IMR-90 (cell line): ENCODE measurements around the gene ELAVL4. TPM values are rescaled to one million over a fixed set of nuclear protein-coding genes. Genes with fewer than 3 reads are reported as not detected.

Experiments used
- ATAC-seq: fragments of 200-7000 bp; cut with Tn5 transposase; 2 replicates; pipeline ENCODE4 v1.9.1; 2020; ENCODE audit warnings: low read depth, mild to moderate bottlenecking, moderate library complexity
- BruUV-seq: library from RNA; stranded (reverse); fragments of 400-500 nt; replicated peaks from 2 replicates; lab custom pipeline; 2021; lab: Mats Ljungman, UMichigan
- CTCF ChIA-PET: fragments of 300-600 bp; formaldehyde crosslinking; extraction: SDS; loops from one replicate; lab custom pipeline; 2021; ENCODE audit warnings: antibody characterized with exemption; lab: Yijun Ruan, JAX
- POLR2A ChIA-PET: fragments of 300-600 bp; sonication (Branson Sonifier 250); formaldehyde crosslinking; loops from one replicate; lab custom pipeline; 2022; ENCODE audit warnings: antibody characterized with exemption; ENCODE audit not compliant: unreplicated experiment; lab: Charles Lee
- DNase-seq: peaks from one replicate; pipeline ENCODE4 v3.0.0; 2013
- H2AFZ ChIP-seq: replicated peaks from 2 replicates; pipeline ENCODE3; 2013; ENCODE audit warnings: low read length, mild to moderate bottlenecking; ENCODE audit not compliant: poor library complexity
- H2AK5ac ChIP-seq: 2 replicates; pipeline ENCODE4 v1.6.1; 2013; ENCODE audit warnings: low read depth, low read length, inconsistent platforms
- H2AK9ac ChIP-seq: replicated peaks from 2 replicates; pipeline ENCODE3; 2013; ENCODE audit warnings: mild to moderate bottlenecking, low read depth, low read length, moderate library complexity; ENCODE audit not compliant: poor library complexity
- H2BK120ac ChIP-seq: 2 replicates; pipeline ENCODE4 v1.6.1; 2013; ENCODE audit warnings: low read depth, low read length, inconsistent platforms
- H2BK15ac ChIP-seq: 3 replicates; pipeline ENCODE4 v1.6.1; 2013; ENCODE audit warnings: low read depth, low read length, inconsistent platforms
- H2BK20ac ChIP-seq: 2 replicates; pipeline ENCODE4 v1.6.1; 2013; ENCODE audit warnings: low read depth, mild to moderate bottlenecking, inconsistent platforms, low read length, moderate library complexity
- H2BK5ac ChIP-seq: 2 replicates; pipeline ENCODE4 v1.6.1; 2013; ENCODE audit warnings: mild to moderate bottlenecking, low read depth, low read length, inconsistent platforms; ENCODE audit not compliant: poor library complexity, severe bottlenecking
- H3K14ac ChIP-seq: replicated peaks from 2 replicates; pipeline ENCODE4 v1.6.1; 2013; ENCODE audit warnings: low read depth, low read length, inconsistent platforms
- H3K18ac ChIP-seq: 2 replicates; pipeline ENCODE4 v1.6.1; 2013; ENCODE audit warnings: low read depth, low read length, control low read depth
- H3K23ac ChIP-seq: 2 replicates; pipeline ENCODE4 v1.6.1; 2013; ENCODE audit warnings: low read depth, low read length, inconsistent platforms
- H3K27ac ChIP-seq: 2 replicates; pipeline ENCODE4 v1.5.1; 2013; ENCODE audit warnings: mild to moderate bottlenecking, control low read depth, low read length; ENCODE audit not compliant: insufficient read depth
- H3K27me3 ChIP-seq: 2 replicates; pipeline ENCODE4 v1.6.1; 2013; ENCODE audit warnings: low read length; ENCODE audit not compliant: control insufficient read depth, insufficient read depth
- H3K36me3 ChIP-seq: 2 replicates; pipeline ENCODE4 v1.6.1; 2013; ENCODE audit warnings: low read length, mixed read lengths; ENCODE audit not compliant: control insufficient read depth, insufficient read depth
- H3K4ac ChIP-seq: 2 replicates; pipeline ENCODE4 v1.6.1; 2013; ENCODE audit warnings: low read depth, low read length, inconsistent platforms
- H3K4me1 ChIP-seq: 2 replicates; pipeline ENCODE4 v1.6.1; 2013; ENCODE audit warnings: low read length, mixed read lengths; ENCODE audit not compliant: control insufficient read depth, insufficient read depth
- H3K4me2 ChIP-seq: 2 replicates; pipeline ENCODE4 v1.6.1; 2013; ENCODE audit warnings: low read depth, mild to moderate bottlenecking, control low read depth, low read length, moderate library complexity
- H3K4me3 ChIP-seq: 2 replicates; pipeline ENCODE4 v1.5.1; 2013; ENCODE audit warnings: low read depth, mild to moderate bottlenecking, control low read depth, low read length, moderate library complexity; ENCODE audit not compliant: insufficient read depth
- H3K56ac ChIP-seq: 2 replicates; pipeline ENCODE4 v1.6.1; 2013; ENCODE audit warnings: low read length, inconsistent platforms; ENCODE audit not compliant: insufficient read depth; ENCODE audit errors: extremely low read depth
- H3K79me1 ChIP-seq, 2 experiments: 2 replicates each; pipeline ENCODE4 v1.6.1; 2013; ENCODE audit warnings: low read length in 2 of 2, inconsistent platforms in 1 of 2, low read depth in 1 of 2
- H3K9ac ChIP-seq: 2 replicates; pipeline ENCODE4 v1.6.1; 2013; ENCODE audit warnings: low read depth, low read length, control low read depth
- H3K9me1 ChIP-seq: 2 replicates; pipeline ENCODE4 v1.6.1; 2013; ENCODE audit warnings: low read length, inconsistent platforms; ENCODE audit not compliant: insufficient read depth
- H3K9me3 ChIP-seq: 2 replicates; pipeline ENCODE4 v1.6.1; 2013; ENCODE audit warnings: low read length; ENCODE audit not compliant: control insufficient read depth, insufficient read depth
- H4K20me1 ChIP-seq: 2 replicates; pipeline ENCODE4 v1.6.1; 2013; ENCODE audit warnings: low read length, inconsistent platforms; ENCODE audit not compliant: insufficient read depth
- H4K5ac ChIP-seq: 2 replicates; pipeline ENCODE4 v1.6.1; 2013; ENCODE audit warnings: mild to moderate bottlenecking, low read depth, low read length, control low read depth
- H4K8ac ChIP-seq, 2 experiments: 2 replicates each; pipeline ENCODE4 v1.6.1; 2013; ENCODE audit warnings: low read depth in 2 of 2, low read length in 2 of 2, control low read depth in 1 of 2, inconsistent platforms in 1 of 2
- H4K91ac ChIP-seq: 2 replicates; pipeline ENCODE4 v1.6.1; 2013; ENCODE audit warnings: low read depth, low read length, inconsistent platforms; ENCODE audit not compliant: insufficient read depth
- BHLHE40 ChIP-seq: fragments of 150-350 bp; IDR thresholded peaks from 2 replicates; pipeline ENCODE4 v1.6.1; 2016; ENCODE audit warnings: mild to moderate bottlenecking, low read depth, low read length
- CHD1 ChIP-seq: IDR thresholded peaks from 2 replicates; pipeline ENCODE4 v1.6.1; 2012; ENCODE audit warnings: low read depth, low read length, improper control_type of control experiment
- ELK1 ChIP-seq: fragments of 150-350 bp; IDR thresholded peaks from 2 replicates; pipeline ENCODE4 v1.6.1; 2016; ENCODE audit warnings: low read depth, mild to moderate bottlenecking, low read length, moderate library complexity, borderline replicate concordance
- FOS ChIP-seq: fragments of 150-350 bp; IDR thresholded peaks from 2 replicates; pipeline ENCODE4 v1.6.1; 2016; ENCODE audit warnings: low read depth, low read length
- MAZ ChIP-seq: IDR thresholded peaks from 2 replicates; pipeline ENCODE4 v1.6.1; 2012; ENCODE audit warnings: low read depth, mild to moderate bottlenecking, low read length, improper control_type of control experiment, moderate library complexity, borderline replicate concordance
- RAD21 ChIP-seq: IDR thresholded peaks from 2 replicates; pipeline ENCODE4 v1.6.1; 2012; ENCODE audit warnings: low read length, improper control_type of control experiment
- RFX5 ChIP-seq: IDR thresholded peaks from 2 replicates; pipeline ENCODE4 v1.8.0; 2012; ENCODE audit warnings: low read depth, mild to moderate bottlenecking, low read length, moderate library complexity
- USF2 ChIP-seq: fragments of 150-350 bp; IDR thresholded peaks from 2 replicates; pipeline ENCODE4 v1.6.1; 2017; ENCODE audit warnings: mild to moderate bottlenecking, antibody characterized with exemption, low read length, low read depth
- WGBS, 2 experiments: methylation state at CpG; one replicate each; pipeline versions ENCODE4 v1.1.5 to v1.1.7; 2013; ENCODE audit warnings: missing lambda C conversion rate in 2 of 2; ENCODE audit not compliant: insufficient read length in 1 of 2; ENCODE audit errors: extremely low coverage in 2 of 2; 5-methylcytosine and 5-hydroxymethylcytosine counted together
- dilution Hi-C: fragments of 300-500 bp; cut with HindIII; formaldehyde crosslinking; loops from one replicate; pipeline ENCODE4 v1.14.3; 2018; ENCODE audit warnings: low sequenced_read_pairs; ENCODE audit not compliant: unreplicated experiment
- in situ Hi-C: fragments of 300-500 bp; cut with MboI; formaldehyde crosslinking; loops from 3 replicates; pipeline ENCODE4 v1.14.3; 2019; ENCODE audit warnings: low sequenced_read_pairs, inconsistent platforms, mixed read lengths
- intact Hi-C: fragments of 100-400 bp; cut with micrococcal nuclease; formaldehyde crosslinking; loops from 2 replicates; pipeline ENCODE4 v1.10.0; 2022
- polyA plus RNA-seq, 3 experiments: library from polyadenylated mRNA; depleted of rRNA; stranded (reverse); fragments of >200 nt; gene quantifications; 2 replicates each; pipeline ENCODE4 v1.2.3, GENCODE V29; 2012; ENCODE audit warnings: low replicate concordance in 1 of 3
- total RNA-seq: library from RNA; depleted of rRNA; stranded (reverse); fragments of >200 nt; gene quantifications from 2 replicates; pipeline ENCODE4 v1.2.3, GENCODE V29; 2012

ELAVL4 gene
- total and polyA plus RNA-seq, 2 of the 4 experiments (the other 2 are of a cell fraction): not detected

- Histone ChIP-seq H3K27ac (no peak overlapping the region), H3K23ac (no peak overlapping the region), H2BK15ac (no peak overlapping the region), H2AK5ac (no peak overlapping the region), H3K9me3 (peaks cover 7% of the 10 kb centered on the region), H3K4me1 (no peaks in the 10 kb centered on the region), H2BK20ac (no peak overlapping the region), H4K20me1 (no peaks in the 10 kb centered on the region), H3K18ac (no peak overlapping the region), H3K9me1 (no peaks in the 10 kb centered on the region), H4K8ac (no peak overlapping the region), H3K79me1 (no peaks in the 10 kb centered on the region), H3K14ac (no peak overlapping the region), H3K56ac (no peak overlapping the region), H4K5ac (no peak overlapping the region), H2AK9ac (no peak overlapping the region), H4K91ac (no peak overlapping the region), H2AFZ (no peak overlapping the region), H2BK5ac (no peak overlapping the region), H3K4me3 (no peak overlapping the region), H3K9ac (no peak overlapping the region), H3K36me3 (no peaks in the 10 kb centered on the region), H3K4me2 (no peak overlapping the region), H3K27me3 (no peaks in the 10 kb centered on the region), H3K4ac (no peak overlapping the region), H2BK120ac (no peak overlapping the region)
- ATAC-seq: no peak
- TF ChIP-seq MAZ (no peak), USF2 (no peak), RFX5 (no peak), CHD1 (no peak), BHLHE40 (no peak), RAD21 (no peak), ELK1 (no peak), FOS (no peak)
- no TSS peak for BruUV-seq
- intact Hi-C loops (no loop called here), in situ Hi-C loops (no loop called here), dilution Hi-C loops (no loop called here)
- ChIA-PET POLR2A (no interaction called here), CTCF (no interaction called here)
- no peak for DNase-seq
- WGBS, 2 experiments: 10% methylated on average over 3 of the region's 3 CpGs; no CpG with 5 or more reads in 1 of the 2 experiments
Observed at GRCh38 chr1:50213505-50213904, 104.8 kb downstream of the ELAVL4 start.
